ENCODE data around the gene FN3K.
A peak's percentile ranks its signal among the peaks of the same experiment; 100 is the strongest.
"Not testable (repeated sequence)": the region's sequence is repeated elsewhere in the genome, so short reads cannot be mapped to it uniquely, and the experiment has no call there.

Gene FN3K

DNA sequence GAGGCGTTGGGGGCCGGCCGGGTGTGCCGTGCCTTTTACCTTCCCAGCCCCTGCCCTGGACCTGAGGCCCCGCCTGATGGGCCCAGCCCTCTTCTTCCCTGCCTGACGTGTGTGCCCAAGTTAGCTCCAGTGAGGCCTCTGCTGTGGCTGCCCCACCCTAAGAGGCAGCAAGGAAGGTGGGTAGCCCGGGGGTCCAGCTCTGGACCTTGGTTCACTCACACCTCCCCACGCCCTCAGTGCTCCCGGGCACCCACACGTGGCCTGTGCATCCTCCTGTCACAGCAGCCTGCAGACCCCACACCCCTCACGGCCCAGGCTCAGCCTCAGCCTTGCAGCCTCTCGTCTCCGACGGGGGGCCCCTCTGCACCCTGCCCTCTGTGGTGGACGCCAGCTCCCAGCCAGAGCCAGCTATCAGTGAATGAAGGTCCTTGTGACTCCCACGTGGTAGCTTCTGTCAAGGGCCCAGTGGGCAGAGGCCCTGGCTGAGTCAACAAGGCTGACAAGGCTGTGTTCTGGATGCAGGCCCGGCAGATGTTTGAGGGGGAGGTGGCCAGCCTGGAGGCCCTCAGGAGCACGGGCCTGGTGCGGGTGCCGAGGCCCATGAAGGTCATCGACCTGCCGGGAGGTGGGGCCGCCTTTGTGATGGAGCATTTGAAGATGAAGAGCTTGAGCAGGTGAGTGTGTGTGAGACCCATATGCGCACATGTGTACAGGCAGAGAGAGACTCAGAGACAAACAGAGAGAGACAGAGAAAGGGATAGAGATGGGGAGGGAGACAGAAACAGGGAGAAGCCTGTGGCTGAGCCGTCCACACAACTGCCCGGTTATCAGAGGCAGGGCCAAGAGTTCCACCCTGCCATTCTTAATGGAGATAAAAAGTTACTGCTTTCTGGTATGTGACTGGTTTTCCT lies 2.8 kb downstream of the FN3K start:
- DNase-seq, result no peak

DNA sequence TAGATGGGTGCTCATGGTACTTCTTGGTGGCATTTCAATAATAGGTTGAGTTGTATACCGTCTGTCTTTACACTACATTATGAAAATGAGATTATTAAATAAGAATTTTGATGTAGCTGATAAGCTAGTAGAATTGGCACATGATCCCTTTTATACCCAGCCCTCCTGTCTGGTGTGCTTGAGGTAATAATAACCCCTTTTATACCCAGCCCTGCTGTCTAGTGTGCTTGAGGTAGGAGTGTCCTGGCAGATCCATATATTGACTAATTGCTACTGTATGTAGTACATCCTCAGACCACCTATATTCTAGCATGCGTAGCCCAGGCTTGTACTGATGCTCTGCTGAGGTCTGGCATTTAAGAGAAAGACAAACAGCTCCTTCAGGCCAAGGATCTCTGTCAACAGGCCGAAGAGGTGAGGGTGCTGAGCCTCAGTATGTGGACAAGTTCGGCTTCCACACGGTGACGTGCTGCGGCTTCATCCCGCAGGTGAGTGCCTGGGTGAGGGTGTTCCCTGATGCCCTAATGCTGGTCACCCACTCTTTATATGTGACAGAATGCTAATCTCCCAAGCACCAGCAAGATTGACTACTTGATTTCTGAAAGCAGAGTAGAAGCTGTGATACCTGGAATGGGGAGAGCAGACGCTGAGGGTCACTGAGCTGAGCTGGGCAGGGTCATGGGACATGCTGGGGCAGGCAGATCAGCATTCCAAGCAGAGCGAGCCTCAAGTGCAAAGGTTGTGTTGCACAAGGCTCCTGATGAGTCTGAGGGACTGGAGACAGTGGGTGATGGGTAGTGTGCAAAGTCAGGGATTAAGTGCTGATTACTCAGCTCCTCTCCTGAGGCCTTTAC lies 5.7 kb downstream of the FN3K start:
- peak; percentile 71 for DNase-seq

DNA sequence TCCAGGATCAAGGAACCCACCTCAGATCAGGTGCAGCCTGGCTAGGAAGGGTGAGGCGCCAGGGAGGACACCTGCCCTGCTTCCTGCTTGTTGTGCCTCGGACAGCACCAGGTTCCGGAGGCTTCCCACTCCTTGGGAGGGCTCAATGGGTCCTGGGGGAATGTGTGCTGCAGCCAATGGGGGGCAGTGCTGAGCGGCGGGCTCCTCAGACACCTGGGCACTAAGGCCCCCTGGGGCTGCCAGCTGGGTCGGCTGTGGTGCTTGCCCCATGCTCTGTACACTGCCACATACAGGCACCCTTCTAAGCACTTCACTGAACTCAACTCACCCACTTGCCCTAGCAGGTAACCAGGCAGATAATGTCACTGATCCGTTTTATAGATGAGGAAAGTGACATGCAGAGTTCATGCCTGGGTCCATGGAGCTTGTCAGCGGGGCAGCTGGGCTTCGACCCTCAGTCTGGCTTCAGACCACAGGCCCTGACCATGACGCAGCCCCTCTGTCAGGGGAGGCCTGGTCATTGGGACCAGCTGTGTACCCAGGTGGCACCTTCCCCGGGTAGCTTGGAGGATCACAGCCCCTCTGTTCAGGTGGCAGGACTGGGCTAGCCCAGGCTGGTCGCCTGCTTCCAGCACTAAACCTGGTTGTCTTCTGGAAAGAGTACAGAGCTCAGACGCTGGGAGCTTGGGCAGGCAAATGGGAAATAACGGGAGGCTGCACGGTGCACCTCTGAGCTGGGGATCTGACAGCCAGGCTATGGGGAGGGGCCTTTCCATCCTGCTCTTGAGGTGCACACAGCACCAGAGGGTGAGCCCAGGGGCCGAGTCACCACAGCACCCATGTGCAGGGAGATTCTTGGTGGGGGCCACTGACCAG lies 8.2 kb downstream of the FN3K start:
- no peak for DNase-seq

GRCh38 chr17:82744736-82745135 lies 9.3 kb downstream of the FN3K start:
- not testable (repeated sequence) for DNase-seq

DNA sequence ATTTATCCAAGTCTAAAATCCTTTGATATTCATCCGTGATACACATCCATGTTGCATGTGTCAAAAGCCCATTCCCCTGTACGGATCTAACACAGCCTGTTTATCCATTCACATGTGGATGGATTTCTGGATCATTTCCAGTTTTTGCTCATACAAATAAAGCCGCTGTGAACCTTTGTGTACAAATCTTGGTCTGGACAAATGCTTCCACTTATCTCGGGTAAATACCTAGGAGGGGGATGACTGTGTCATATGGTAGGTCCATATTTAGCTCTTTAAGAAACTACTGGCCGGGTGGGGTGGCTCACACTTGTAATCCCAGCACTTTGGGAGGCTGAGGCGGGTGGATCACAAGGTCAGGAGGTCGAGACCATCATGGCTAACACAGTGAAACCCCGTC lies 10.1 kb downstream of the FN3K start:
- DNase-seq, result no peak

- DNase-seq, result no peak
Observed at GRCh38 chr17:82748756-82749155, 13.3 kb downstream of the FN3K start.

DNA sequence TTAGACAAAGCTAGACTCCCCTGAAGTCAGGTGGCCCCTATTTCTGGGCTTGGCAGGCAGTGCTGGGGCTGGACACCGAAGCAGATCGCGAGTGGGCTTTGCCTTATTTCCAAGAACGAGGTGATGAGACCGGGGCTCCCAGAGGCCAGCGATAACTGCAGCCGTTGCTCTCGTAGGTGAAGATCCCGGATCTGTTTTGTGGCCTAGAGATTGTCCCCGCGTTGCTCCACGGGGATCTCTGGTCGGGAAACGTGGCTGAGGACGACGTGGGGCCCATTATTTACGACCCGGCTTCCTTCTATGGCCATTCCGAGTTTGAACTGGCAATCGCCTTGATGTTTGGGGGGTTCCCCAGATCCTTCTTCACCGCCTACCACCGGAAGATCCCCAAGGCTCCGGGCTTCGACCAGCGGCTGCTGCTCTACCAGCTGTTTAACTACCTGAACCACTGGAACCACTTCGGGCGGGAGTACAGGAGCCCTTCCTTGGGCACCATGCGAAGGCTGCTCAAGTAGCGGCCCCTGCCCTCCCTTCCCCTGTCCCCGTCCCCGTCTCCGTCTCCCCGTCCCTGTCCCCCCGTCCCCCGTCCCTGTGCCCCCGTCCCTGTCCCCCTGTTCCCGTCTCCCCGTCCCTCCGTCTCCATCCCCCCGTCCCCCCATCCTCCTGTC lies 15.0 kb downstream of the FN3K start:
- peak; percentile 28 for DNase-seq

DNA sequence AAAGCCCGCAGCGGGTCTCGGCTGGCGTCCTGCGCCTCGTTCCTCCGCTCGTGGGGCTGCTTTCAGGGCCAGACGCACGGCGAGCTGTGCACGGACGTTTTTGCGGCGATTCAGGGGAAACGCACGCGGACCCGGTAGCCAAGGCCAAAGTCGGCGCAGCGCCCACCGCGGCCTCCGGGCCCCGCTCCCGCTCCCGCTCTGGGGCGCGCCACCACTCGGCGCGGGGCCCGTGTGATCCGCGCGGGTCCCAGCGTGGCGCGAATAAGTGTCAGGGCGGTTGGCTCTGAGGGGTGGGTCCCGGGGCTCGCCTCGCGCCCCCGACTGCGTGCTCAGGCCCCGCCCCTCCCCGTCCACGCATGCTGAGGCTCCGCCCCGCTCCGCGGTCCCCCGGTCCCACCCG lies 15.8 kb downstream of the FN3K start:
- DNase-seq, result no peak

- peak; percentile 96 for DNase-seq
Observed at GRCh38 chr17:82751571-82752370, 16.4 kb downstream of the FN3K start, which contains the start of gene TBCD. TSS of gene TBCD (plus strand) at chr17:82752065. CDS start at chr17:82752194, 129 bp downstream.

GRCh38 chr17:82752371-82753200 lies 17.2 kb downstream of the FN3K start:
- peak; percentile 55 for DNase-seq

DNA sequence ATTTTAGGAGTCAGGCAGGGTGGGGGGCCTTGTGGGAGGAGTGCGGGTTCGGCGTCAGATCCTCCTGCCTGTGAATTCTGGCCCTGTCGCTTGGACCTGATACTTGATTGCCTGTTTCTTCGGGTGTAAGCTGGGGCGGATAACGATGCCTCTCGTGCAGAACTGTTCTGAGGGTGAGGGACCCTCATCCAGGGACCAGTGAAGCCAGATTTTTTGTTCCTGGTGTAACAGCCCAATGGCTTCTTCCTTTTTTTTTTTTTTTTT lies 17.7 kb downstream of the FN3K start:
- DNase-seq, result no peak

DNA sequence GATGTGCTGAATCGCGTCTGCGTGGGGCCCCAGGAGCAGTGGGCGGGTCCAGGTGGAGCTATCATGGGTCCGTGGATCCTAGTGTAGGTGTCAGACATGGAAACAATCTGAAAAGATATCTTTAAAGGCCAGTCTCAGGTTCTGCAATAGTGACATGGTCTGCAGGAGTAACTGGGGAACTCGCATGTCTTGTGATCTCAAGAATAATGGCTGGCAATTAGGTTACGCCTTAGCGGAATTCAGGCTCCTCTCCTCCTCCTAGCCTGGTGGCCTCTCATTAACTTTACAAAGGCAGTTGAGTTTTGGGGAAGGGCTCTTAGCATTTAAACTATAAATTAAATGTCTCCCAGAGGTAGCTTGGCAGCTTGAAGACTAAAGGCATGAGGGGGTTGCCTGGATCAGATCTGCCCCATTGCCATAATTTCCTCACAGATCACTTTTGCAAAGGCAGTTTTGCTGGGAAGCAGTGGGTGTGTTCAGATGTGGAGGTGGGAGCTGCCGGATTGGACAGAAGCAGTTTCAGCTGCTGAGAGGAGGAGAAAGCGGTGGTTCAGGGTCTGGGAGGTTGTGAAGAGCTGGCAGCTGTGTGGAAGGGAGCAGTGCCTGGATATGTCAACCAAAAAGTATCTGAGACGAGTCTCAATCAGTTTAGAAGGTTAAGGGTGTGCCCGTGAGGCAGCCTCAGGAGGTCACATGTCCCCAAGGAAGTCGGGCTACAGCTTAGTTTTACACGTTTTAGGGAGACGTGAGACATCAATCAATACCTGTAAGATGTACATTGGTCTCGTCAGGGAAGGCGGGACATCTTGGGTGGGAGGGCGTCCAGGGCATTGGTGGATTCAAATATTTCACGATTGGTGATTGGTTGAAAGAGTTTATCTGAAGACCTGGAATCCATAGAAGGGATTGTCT lies 19.1 kb downstream of the FN3K start:
- DNase-seq, result peak; percentile 48

- DNase-seq, result no peak
Observed at GRCh38 chr17:82756166-82756565, 20.8 kb downstream of the FN3K start.

- no peak for DNase-seq
Observed at GRCh38 chr17:82765371-82765770, 30.0 kb downstream of the FN3K start.

DNA sequence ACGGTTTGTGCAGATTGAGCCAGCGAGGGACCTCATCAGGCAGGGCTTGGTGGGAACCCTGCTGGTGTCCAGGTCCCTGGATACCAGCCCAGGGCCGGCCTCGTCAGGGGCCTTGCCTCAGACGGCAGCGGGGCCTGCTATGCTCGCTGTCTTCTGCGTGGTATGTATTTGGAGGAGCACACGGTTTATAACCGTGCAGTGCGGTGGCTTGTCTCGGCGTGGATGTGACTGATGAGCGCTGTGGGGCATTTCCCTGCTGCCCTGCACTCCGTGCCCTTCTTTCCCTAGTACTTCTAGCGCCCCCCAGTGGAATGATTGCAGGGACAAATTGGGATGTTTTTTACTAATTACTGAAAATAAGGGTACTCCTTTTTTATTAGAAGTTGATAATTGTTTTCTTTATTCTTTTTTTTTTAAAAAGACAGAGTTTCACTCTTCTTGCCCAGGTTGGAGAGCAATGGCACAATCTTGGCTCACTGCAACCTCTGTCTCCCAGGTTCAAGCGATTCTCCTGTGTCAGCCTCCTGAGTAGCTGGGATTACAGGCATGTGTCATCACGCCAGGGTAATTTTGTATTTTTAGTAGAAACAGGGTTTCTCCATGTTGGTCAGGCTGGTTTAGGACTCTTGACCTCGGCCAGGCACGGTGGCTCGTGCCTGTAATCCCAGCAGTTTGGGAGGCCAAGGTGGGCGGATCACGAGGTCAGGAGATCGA lies 31.8 kb downstream of the FN3K start:
- peak; percentile 66 for DNase-seq

DNA sequence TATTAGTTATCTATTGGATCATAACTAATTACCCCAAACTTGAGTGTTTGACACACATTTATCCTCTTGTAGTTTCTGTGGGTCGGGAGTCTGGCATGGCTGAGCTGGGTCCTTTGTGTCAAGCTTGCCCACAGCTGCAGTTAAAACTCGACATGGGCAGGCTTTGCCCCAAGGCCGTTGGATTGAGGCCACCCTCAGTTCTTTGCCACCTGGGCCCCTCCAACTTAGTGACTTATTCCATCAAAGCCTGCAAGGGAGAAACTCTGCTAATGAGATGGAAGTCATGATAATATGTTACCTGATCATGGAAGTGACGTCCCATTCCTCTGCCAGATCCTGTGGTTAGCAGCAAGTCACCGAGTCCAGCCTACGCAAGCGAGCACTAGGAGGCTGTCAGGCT lies 33.6 kb downstream of the FN3K start:
- no peak for DNase-seq

- DNase-seq, result no peak
Observed at GRCh38 chr17:82772026-82772425, 36.6 kb downstream of the FN3K start.

DNA sequence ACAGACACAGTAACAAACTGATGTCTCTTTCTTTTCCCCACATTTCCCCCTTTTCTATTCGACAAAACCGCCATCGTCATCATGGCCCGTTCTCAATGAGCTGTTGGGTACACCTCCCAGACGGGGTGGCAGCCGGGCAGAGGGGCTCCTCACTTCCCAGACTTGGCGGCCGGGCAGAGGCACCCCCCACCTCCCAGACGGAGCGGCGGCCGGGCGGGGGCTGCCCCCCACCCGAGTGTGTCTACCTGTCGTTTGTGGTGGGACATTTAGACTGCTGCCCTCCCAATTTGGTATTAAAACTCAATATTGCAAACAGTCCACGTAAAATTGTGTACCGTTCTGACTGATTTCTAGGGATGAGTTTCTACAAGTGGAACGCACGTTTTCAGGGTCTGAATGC lies 39.0 kb downstream of the FN3K start:
- DNase-seq, result not testable (repeated sequence)
